B cell (primary cell): ENCODE results near the gene NFATC1. TPM values are rescaled to one million over a fixed set of nuclear protein-coding genes. Genes with fewer than 3 reads are reported as not detected.

Experiments
- ATAC-seq: fragments of 200-7000 bp; cut with Tn5 transposase; one replicate; pipeline ENCODE4 v1.10.0; 2021; ENCODE audit warnings: low read depth, mild to moderate bottlenecking, moderate number of reproducible peaks, moderate library complexity
- CTCF ChIA-PET: fragments of 350-600 bp; sonication (Branson Sonifier 250); formaldehyde crosslinking; loops from one replicate; lab custom pipeline; 2021; ENCODE audit warnings: antibody characterized with exemption, inconsistent platforms; lab: Charles Lee
- POLR2A ChIA-PET: fragments of 350-600 bp; sonication (Branson Sonifier 250); formaldehyde crosslinking; loops from one replicate; lab custom pipeline; 2021; ENCODE audit warnings: antibody characterized with exemption; lab: Charles Lee
- DNase-seq: peaks from one replicate; pipeline ENCODE4 v3.0.0; 2013
- H2AFZ ChIP-seq: 2 replicates; pipeline ENCODE4 v1.6.1; 2012; ENCODE audit warnings: mild to moderate bottlenecking, low read depth, low read length; ENCODE audit not compliant: insufficient read depth, poor library complexity, severe bottlenecking
- H3K27ac ChIP-seq, 2 donors: 1 replicate in 1 of 2; 2 replicates in 1 of 2; pipeline ENCODE4 v1.5.1; 2012 to 2013; ENCODE audit warnings: low read length in 2 of 2, mild to moderate bottlenecking in 2 of 2, moderate library complexity in 1 of 2
- H3K27me3 ChIP-seq, 4 experiments: fragments of 200-600 bp in 1 of 4; sonication (generic) in 1 of 4; replicated peaks in 1 of 4; 1 replicate in 2 of 4; 2 replicates in 2 of 4; pipeline versions ENCODE4 v1.6.1 to v1.7.0; 2013 to 2016; ENCODE audit warnings: low read length in 3 of 4, mild to moderate bottlenecking in 2 of 4, mixed read lengths in 1 of 4, moderate library complexity in 1 of 4; ENCODE audit not compliant: insufficient read depth in 4 of 4, control insufficient read depth in 3 of 4; ENCODE audit errors: control extremely low read depth in 1 of 4
- H3K36me3 ChIP-seq, 2 experiments: replicated peaks in 1 of 2; 1 replicate in 1 of 2; 2 replicates in 1 of 2; pipeline versions ENCODE4 v1.6.1 to v1.7.1; 2013; ENCODE audit warnings: low read length in 1 of 2; ENCODE audit not compliant: insufficient read depth in 2 of 2, control insufficient read depth in 1 of 2; ENCODE audit errors: control extremely low read depth in 1 of 2, extremely low read depth in 1 of 2
- H3K4me1 ChIP-seq, 2 donors: fragments of 200-600 bp in 1 of 2; sonication (generic) in 1 of 2; 1 replicate in 1 of 2; 2 replicates in 1 of 2; pipeline versions ENCODE4 v1.5.1 to v1.6.1; 2013 to 2017; ENCODE audit warnings: low read length in 2 of 2; ENCODE audit not compliant: control insufficient read depth in 2 of 2, insufficient read depth in 2 of 2
- H3K4me2 ChIP-seq: replicated peaks from 2 replicates; pipeline ENCODE3; 2012; ENCODE audit warnings: mild to moderate bottlenecking, low read depth, low read length; ENCODE audit not compliant: poor library complexity, severe bottlenecking
- H3K4me3 ChIP-seq, 5 experiments: fragments of 200-600 bp in 1 of 5; sonication (generic) in 1 of 5; 1 replicate in 3 of 5; 2 replicates in 2 of 5; pipeline versions ENCODE4 v1.5.1 to v1.7.0; 2011 to 2016; ENCODE audit warnings: low read length in 4 of 5, mild to moderate bottlenecking in 4 of 5, low read depth in 2 of 5, control low read depth in 1 of 5, moderate library complexity in 1 of 5; ENCODE audit not compliant: insufficient read depth in 1 of 5; ENCODE audit errors: control extremely low read depth in 1 of 5, extremely low read depth in 1 of 5
- H3K79me2 ChIP-seq: fragments of 200-600 bp; sonication (generic); one replicate; pipeline ENCODE4 v1.6.0; 2016; ENCODE audit warnings: low read length; ENCODE audit not compliant: control insufficient read depth, insufficient read depth
- H3K9ac ChIP-seq: fragments of 200-600 bp; sonication (generic); 2 replicates; pipeline ENCODE4 v1.6.1; 2017; ENCODE audit warnings: mild to moderate bottlenecking, low read length, moderate library complexity
- H3K9me3 ChIP-seq, 3 donors: one replicate each; pipeline versions ENCODE4 v1.6.1 to v1.7.1; 2013; ENCODE audit warnings: low read length in 2 of 3; ENCODE audit not compliant: control insufficient read depth in 2 of 3, insufficient read depth in 1 of 3; ENCODE audit errors: control extremely low read depth in 1 of 3
- H4K20me1 ChIP-seq: 2 replicates; pipeline ENCODE4 v1.6.0; 2012; ENCODE audit warnings: mild to moderate bottlenecking, low read length; ENCODE audit not compliant: insufficient read depth, control insufficient read depth, poor library complexity, severe bottlenecking
- H3K27ac Mint-ChIP-seq: one replicate; pipeline ENCODE4 v1.8.0; 2021; ENCODE audit warnings: mixed read lengths
- H3K27me3 Mint-ChIP-seq: one replicate; pipeline ENCODE4 v1.8.0; 2021; ENCODE audit warnings: mixed read lengths
- H3K4me1 Mint-ChIP-seq: one replicate; pipeline ENCODE4 v1.8.0; 2021; ENCODE audit warnings: mixed read lengths
- H3K4me3 Mint-ChIP-seq: one replicate; pipeline ENCODE4 v1.8.0; 2021; ENCODE audit warnings: mixed read lengths
- H3K9me3 Mint-ChIP-seq: one replicate; pipeline ENCODE4 v1.8.0; 2022; ENCODE audit warnings: mixed read lengths; ENCODE audit not compliant: insufficient read depth
- CTCF ChIP-seq: fragments of 200-600 bp; IDR thresholded peaks from one replicate; pipeline ENCODE4 v1.8.0; 2022; ENCODE audit warnings: antibody characterized with exemption, mild to moderate bottlenecking
- EZH2 ChIP-seq: IDR thresholded peaks from 2 replicates; pipeline ENCODE4 v1.6.1; 2012; ENCODE audit warnings: borderline replicate concordance, low read depth, mild to moderate bottlenecking, moderate library complexity, low read length; ENCODE audit not compliant: insufficient read depth, poor library complexity, severe bottlenecking
- WGBS: methylation state at CpG from one replicate; pipeline ENCODE4 v1.1.5; 2013; ENCODE audit warnings: missing lambda C conversion rate; ENCODE audit not compliant: insufficient coverage; 5-methylcytosine and 5-hydroxymethylcytosine counted together
- intact Hi-C: fragments of 100-400 bp; cut with micrococcal nuclease; formaldehyde crosslinking; loops from one replicate; pipeline ENCODE4 v1.10.0; 2022
- polyA plus RNA-seq: library from polyadenylated mRNA; depleted of rRNA; stranded (reverse); fragments of >200 nt; gene quantifications from 2 replicates; pipeline ENCODE4 v1.2.3, GENCODE V29; 2012
- total RNA-seq, 2 donors: library from RNA; stranded (reverse); fragments of 120-200 nt in 1 of 2; gene quantifications; 1 replicate in 1 of 2; 2 replicates in 1 of 2; pipeline versions ENCODE4 v1.2.3 to v1.2.4, GENCODE V29; 2013 to 2022

Gene NFATC1
- total and polyA plus RNA-seq, 2 donors (not counting 1 experiment from before 2014, with no cell fraction given) = 32.2 to 108 TPM

- DNase-seq = no peak
- no peaks in the 10 kb centered on the region for H3K9me3 ChIP-seq
- no peak for ATAC-seq
- H3K27ac Mint-ChIP-seq = no peak overlapping the region
- peaks cover 0 to 48% of the 10 kb centered on the region in 2 experiments for H3K36me3 ChIP-seq
- H3K4me3 Mint-ChIP-seq = no peak overlapping the region
- H3K9me3 Mint-ChIP-seq = no peaks in the 10 kb centered on the region
- H3K27me3 Mint-ChIP-seq = no peaks in the 10 kb centered on the region
- peaks cover 32% of the 10 kb centered on the region for H4K20me1 ChIP-seq
- no peak overlapping the region for H3K4me2 ChIP-seq
- H3K4me1 Mint-ChIP-seq = peaks cover 48% of the 10 kb centered on the region
- no peak overlapping the region for H3K4me3 ChIP-seq
- no peak overlapping the region for H2AFZ ChIP-seq
- POLR2A ChIA-PET = interaction anchor here (0.7 to 1.6 kb wide), 2 partner anchors 11 to 19 kb away, joined by 3 to 5 read pairs; no protein-coding TSS in a partner anchor
- H3K9ac ChIP-seq = no peak overlapping the region
- H3K79me2 ChIP-seq = peaks cover 97% of the 10 kb centered on the region
- CTCF ChIA-PET = no interaction called here
- H3K27me3 ChIP-seq = no peaks in the 10 kb centered on the region
- TF ChIP-seq EZH2 (no peak), CTCF (no peak)
- 93% methylated on average over 32 of the region's 32 CpGs for WGBS
- peaks cover 35 to 37% of the 10 kb centered on the region in 2 donors for H3K4me1 ChIP-seq
- intact Hi-C loops = no loop called here
- H3K27ac ChIP-seq = no peak overlapping the region
These were observed 116.1 kb downstream of the NFATC1 start for GRCh38 chr18:79511671-79512301.
